H1 (cell line): ENCODE data around the gene PTPRG. TPM values are rescaled to one million over a fixed set of nuclear protein-coding genes. Genes with fewer than 3 reads are reported as not detected.

Experiments
- CTCF ChIA-PET: fragments of 300-600 bp; sonication (Branson Sonifier 250); formaldehyde crosslinking; loops from one replicate; lab custom pipeline; 2021; ENCODE audit not compliant: partially characterized antibody; lab: Charles Lee
- POLR2A ChIA-PET: fragments of 300-600 bp; sonication (Branson Sonifier 250); formaldehyde crosslinking; loops from one replicate; lab custom pipeline; 2021; ENCODE audit warnings: inconsistent platforms; ENCODE audit not compliant: partially characterized antibody; lab: Charles Lee
- DNase-seq, 2 experiments: peaks; one replicate each; pipeline versions ENCODE4 v3.0.0 to v3.0.0-alpha.2; 2010 to 2022; ENCODE audit warnings: low spot score in 2 of 2, low read depth in 1 of 2, mixed read lengths in 1 of 2
- FAIRE-seq: peaks from 2 replicates; lab custom pipeline; 2011; peaks lifted over from hg19 to GRCh38; lab: Jason Lieb, UNC
- H2AFZ ChIP-seq: 2 replicates; pipeline ENCODE4 v1.8.1; 2012; ENCODE audit warnings: low read length, inconsistent platforms
- H2AK5ac ChIP-seq: 2 replicates; pipeline ENCODE4 v1.6.1; 2013; ENCODE audit warnings: low read depth, low read length
- H2BK120ac ChIP-seq: replicated peaks from 2 replicates; pipeline ENCODE3; 2013; ENCODE audit warnings: low read depth, low read length, inconsistent platforms
- H2BK12ac ChIP-seq: 2 replicates; pipeline ENCODE4 v1.6.1; 2013; ENCODE audit warnings: low read depth, low read length
- H2BK15ac ChIP-seq: 2 replicates; pipeline ENCODE4 v1.6.1; 2013; ENCODE audit warnings: low read length
- H2BK20ac ChIP-seq: 2 replicates; pipeline ENCODE4 v1.6.1; 2013; ENCODE audit warnings: low read length
- H2BK5ac ChIP-seq: 2 replicates; pipeline ENCODE4 v1.6.1; 2013; ENCODE audit warnings: low read depth, low read length
- H3K14ac ChIP-seq: 2 replicates; pipeline ENCODE4 v1.6.1; 2013; ENCODE audit warnings: inconsistent platforms; ENCODE audit not compliant: insufficient read length
- H3K18ac ChIP-seq: 2 replicates; pipeline ENCODE4 v1.6.1; 2013; ENCODE audit warnings: low read length; ENCODE audit errors: extremely low read depth
- H3K23ac ChIP-seq: 2 replicates; pipeline ENCODE4 v1.6.1; 2013; ENCODE audit warnings: inconsistent platforms; ENCODE audit not compliant: insufficient read length
- H3K23me2 ChIP-seq: 2 replicates; pipeline ENCODE4 v1.6.1; 2013; ENCODE audit warnings: low read depth, low read length
- H3K27ac ChIP-seq: 2 replicates; pipeline ENCODE4 v1.6.1; 2011; ENCODE audit warnings: low read depth, low read length, inconsistent platforms
- H3K27me3 ChIP-seq, 4 experiments: replicated peaks in 1 of 4; 1 replicate in 1 of 4; 2 replicates in 3 of 4; pipeline versions ENCODE4 v1.6.1 to v1.8.1; 2011 to 2013; ENCODE audit warnings: low read length in 3 of 4, mild to moderate bottlenecking in 3 of 4, inconsistent platforms in 2 of 4, mixed read lengths in 2 of 4, moderate library complexity in 1 of 4; ENCODE audit not compliant: control insufficient read depth in 3 of 4, insufficient read depth in 3 of 4; ENCODE audit errors: extremely low read depth in 1 of 4
- H3K36me3 ChIP-seq, 4 experiments: 2 replicates each; pipeline versions ENCODE4 v1.6.1 to v1.8.1; 2011 to 2013; ENCODE audit warnings: mild to moderate bottlenecking in 4 of 4, low read length in 3 of 4, moderate library complexity in 2 of 4, control low read depth in 1 of 4, inconsistent platforms in 1 of 4; ENCODE audit not compliant: insufficient read depth in 4 of 4, control insufficient read depth in 2 of 4
- H3K4ac ChIP-seq: replicated peaks from 2 replicates; pipeline ENCODE3; 2013; ENCODE audit warnings: low read length, low read depth, mixed read lengths, inconsistent platforms; ENCODE audit not compliant: insufficient read length
- H3K4me1 ChIP-seq, 4 experiments: replicated peaks in 1 of 4; 1 replicate in 1 of 4; 2 replicates in 3 of 4; pipeline versions ENCODE4 v1.6.1 to v1.8.1; 2011 to 2013; ENCODE audit warnings: low read length in 3 of 4, inconsistent platforms in 2 of 4, mixed read lengths in 1 of 4; ENCODE audit not compliant: insufficient read depth in 4 of 4, control insufficient read depth in 3 of 4
- H3K4me2 ChIP-seq, 2 experiments: 2 replicates each; pipeline versions ENCODE4 v1.6.1 to v1.8.1; 2011 to 2013; ENCODE audit warnings: low read depth in 2 of 2, low read length in 2 of 2, control low read depth in 1 of 2, inconsistent platforms in 1 of 2, mild to moderate bottlenecking in 1 of 2; ENCODE audit not compliant: insufficient read depth in 1 of 2
- H3K4me3 ChIP-seq, 4 experiments: fragments of 200-600, 300-600 bp in 1 of 4; sonication (generic), shearing (Covaris generic), sonication (Bioruptor Twin) in 1 of 4; 2 replicates each; pipeline versions ENCODE4 v1.5.1 to v1.8.1; 2011 to 2016; ENCODE audit warnings: low read length in 4 of 4, low read depth in 3 of 4, control low read depth in 2 of 4, inconsistent platforms in 2 of 4, mild to moderate bottlenecking in 2 of 4, mixed read lengths in 1 of 4, moderate library complexity in 1 of 4; ENCODE audit not compliant: insufficient read depth in 2 of 4; ENCODE audit errors: extremely low read depth in 1 of 4
- H3K56ac ChIP-seq: replicated peaks from 2 replicates; pipeline ENCODE3; 2013; ENCODE audit warnings: low read depth, mild to moderate bottlenecking, mixed read lengths, low read length, inconsistent platforms; ENCODE audit not compliant: insufficient read length
- H3K79me1 ChIP-seq: 2 replicates; pipeline ENCODE4 v1.6.1; 2013; ENCODE audit warnings: low read depth, low read length, control low read depth
- H3K79me2 ChIP-seq, 2 experiments: 2 replicates each; pipeline versions ENCODE4 v1.6.1 to v1.8.1; 2012 to 2013; ENCODE audit warnings: low read length in 2 of 2, mild to moderate bottlenecking in 2 of 2, inconsistent platforms in 1 of 2; ENCODE audit not compliant: insufficient read depth in 2 of 2, control insufficient read depth in 1 of 2
- H3K9ac ChIP-seq, 4 experiments: replicated peaks in 1 of 4; 1 replicate in 1 of 4; 2 replicates in 3 of 4; pipeline versions ENCODE4 v1.6.1 to v1.8.1; 2011 to 2013; ENCODE audit warnings: low read depth in 3 of 4, low read length in 3 of 4, control low read depth in 2 of 4, mild to moderate bottlenecking in 2 of 4, moderate library complexity in 2 of 4, inconsistent platforms in 1 of 4; ENCODE audit errors: extremely low read depth in 1 of 4
- H3K9me3 ChIP-seq, 2 experiments: 2 replicates each; pipeline versions ENCODE4 v1.6.1 to v1.8.1; 2012 to 2013; ENCODE audit warnings: mild to moderate bottlenecking in 2 of 2, moderate library complexity in 2 of 2, control low read depth in 1 of 2, inconsistent platforms in 1 of 2, low read depth in 1 of 2, low read length in 1 of 2, mixed read lengths in 1 of 2; ENCODE audit not compliant: insufficient read depth in 2 of 2
- H4K20me1 ChIP-seq, 2 experiments: replicated peaks in 1 of 2; 2 replicates each; pipeline versions ENCODE3 to v1.8.1; 2011 to 2013; ENCODE audit warnings: inconsistent platforms in 2 of 2, low read length in 2 of 2, mild to moderate bottlenecking in 1 of 2; ENCODE audit not compliant: insufficient read depth in 2 of 2, control insufficient read depth in 1 of 2
- H4K5ac ChIP-seq: 2 replicates; pipeline ENCODE4 v1.6.1; 2013; ENCODE audit warnings: low read length, low read depth, mixed read lengths, inconsistent platforms; ENCODE audit not compliant: insufficient read length
- H4K8ac ChIP-seq: 2 replicates; pipeline ENCODE4 v1.8.0; 2013; ENCODE audit warnings: mild to moderate bottlenecking, moderate library complexity, low read length, inconsistent platforms; ENCODE audit not compliant: insufficient read depth; ENCODE audit errors: extremely low read depth
- H4K91ac ChIP-seq: replicated peaks from 2 replicates; pipeline ENCODE3; 2013; ENCODE audit warnings: low read length, mixed read lengths, inconsistent platforms; ENCODE audit not compliant: insufficient read length
- ASH2L ChIP-seq: fragments of 200-600, 300-600 bp; sonication (generic); IDR thresholded peaks from one replicate; pipeline ENCODE4 v1.7.1; 2017; ENCODE audit warnings: low read length
- BCL11A ChIP-seq, 2 experiments: IDR thresholded peaks; one replicate each; pipeline ENCODE4 v1.6.1; 2011; ENCODE audit warnings: low read depth in 2 of 2, low read length in 2 of 2, mild to moderate bottlenecking in 2 of 2
- CHD1 ChIP-seq: IDR thresholded peaks from 2 replicates; pipeline ENCODE4 v1.6.1; 2012; ENCODE audit warnings: low read depth, low read length, improper control_type of control experiment
- CHD2 ChIP-seq: IDR thresholded peaks from 2 replicates; pipeline ENCODE4 v1.6.1; 2012; ENCODE audit warnings: low read length, improper control_type of control experiment
- GABPA ChIP-seq: IDR thresholded peaks from 2 replicates; pipeline ENCODE4 v1.6.1; 2011; ENCODE audit warnings: mild to moderate bottlenecking, low read length, moderate library complexity, borderline replicate concordance; ENCODE audit not compliant: insufficient read depth
- JUND ChIP-seq: IDR thresholded peaks from 2 replicates; pipeline ENCODE4 v1.6.1; 2011; ENCODE audit warnings: mild to moderate bottlenecking, improper control_type of control experiment, low read length
- POU5F1 ChIP-seq: IDR thresholded peaks from 2 replicates; pipeline ENCODE4 v1.6.1; 2011; ENCODE audit warnings: low read depth, mild to moderate bottlenecking, low read length, moderate library complexity
- RFX5 ChIP-seq: IDR thresholded peaks from 2 replicates; pipeline ENCODE4 v1.6.1; 2011; ENCODE audit warnings: low read depth, low read length, improper control_type of control experiment, borderline replicate concordance
- SAP30 ChIP-seq: fragments of 300-600 bp; sonication (generic); IDR thresholded peaks from 2 replicates; pipeline ENCODE4 v1.7.1; 2012; ENCODE audit warnings: low read length, moderate library complexity, mild to moderate bottlenecking, inconsistent platforms; ENCODE audit not compliant: insufficient read depth, insufficient replicate concordance
- SIN3A ChIP-seq, 2 experiments: IDR thresholded peaks in 1 of 2; conservative IDR thresholded peaks in 1 of 2; 2 replicates each; pipeline ENCODE4 v1.6.1; 2011 to 2012; ENCODE audit warnings: low read length in 2 of 2, improper control_type of control experiment in 1 of 2, low read depth in 1 of 2, mild to moderate bottlenecking in 1 of 2
- TAF7 ChIP-seq: optimal IDR thresholded peaks from 2 replicates; pipeline ENCODE3; 2011; ENCODE audit warnings: low read depth, mild to moderate bottlenecking, inconsistent platforms, low read length, moderate library complexity, borderline replicate concordance
- TBP ChIP-seq: IDR thresholded peaks from 2 replicates; pipeline ENCODE4 v1.6.1; 2011; ENCODE audit warnings: low read depth, low read length, improper control_type of control experiment
- ZNF274 ChIP-seq: IDR thresholded peaks from 2 replicates; pipeline ENCODE4 v1.7.0; 2012; ENCODE audit warnings: low read length, borderline replicate concordance; ENCODE audit errors: extremely low read depth
- WGBS, 2 experiments: shearing (Covaris generic) in 1 of 2; methylation state at CpG; one replicate each; pipeline versions ENCODE4 v1.1.6 to v1.1.7; 2013 to 2015; ENCODE audit warnings: low lambda C conversion rate in 2 of 2, mixed read lengths in 2 of 2, inconsistent platforms in 1 of 2, low coverage in 1 of 2, missing lambda C conversion rate in 1 of 2; ENCODE audit not compliant: insufficient replicate concordance in 2 of 2, insufficient coverage in 1 of 2, insufficient read length in 1 of 2; ENCODE audit errors: extremely low coverage in 1 of 2, missing lambda C conversion rate in 1 of 2; 5-methylcytosine and 5-hydroxymethylcytosine counted together
- polyA plus RNA-seq, 7 experiments: library from polyadenylated mRNA; depleted of rRNA in 3 of 7; stranded (reverse) in 5 of 7; unstranded in 2 of 7; fragments of >200 nt in 5 of 7; fragments of 200-250 nt in 2 of 7; gene quantifications; 1 replicate in 5 of 7; 2 replicates in 1 of 7; 4 replicates in 1 of 7; pipeline versions ENCODE4 v1.2.1 to v1.2.3, GENCODE V29; 2011 to 2013; ENCODE audit warnings: missing spikeins in 2 of 7, mixed read lengths in 2 of 7
- total RNA-seq: library from RNA; stranded (reverse); fragmentation: NEBNext Ultra II Directional; extraction: Animal tissue kit (Norgen Biotek cat#: 25700); gene quantifications from 2 replicates; pipeline ENCODE4 v1.2.1, GENCODE V29; 2021
- TF ChIP-seq, protein P1 (sequence below): IDR thresholded peaks from 2 replicates; pipeline ENCODE4 v1.6.1; 2011; ENCODE audit warnings: low read depth, mild to moderate bottlenecking, low read length; ENCODE audit not compliant: insufficient read depth

The PTPRG gene
- total and polyA plus RNA-seq, 2 of the 8 experiments (the other 6 are each of a cell fraction or from before 2014, with no cell fraction given) = 23.3 to 96.2 TPM

GRCh38 chr3:61887206-61887605 lies 325.8 kb downstream of the PTPRG start:
- CTCF ChIA-PET = interaction anchor here (0.7 kb wide), 1 partner anchor 177 kb away, joined by 3 read pairs; no protein-coding TSS in a partner anchor
- Histone ChIP-seq H2BK20ac (no peak overlapping the region), H2AK5ac (no peak overlapping the region), H3K27ac (no peak overlapping the region), H3K9ac (no peak overlapping the region), H3K9me3 (no peaks in the 10 kb centered on the region), H3K56ac (no peak overlapping the region), H2BK15ac (no peak overlapping the region), H2BK12ac (no peak overlapping the region), H4K20me1 (peaks cover 0 to 4% of the 10 kb centered on the region in 2 experiments), H3K36me3 (no peaks in the 10 kb centered on the region), H3K4ac (no peak overlapping the region), H3K27me3 (no peaks in the 10 kb centered on the region), H3K4me3 (no peak overlapping the region), H4K8ac (no peak overlapping the region), H2AFZ (no peak overlapping the region), H2BK120ac (no peak overlapping the region), H3K14ac (no peak overlapping the region), H3K23ac (no peak overlapping the region), H3K23me2 (no peaks in the 10 kb centered on the region), H4K91ac (no peak overlapping the region), H4K5ac (no peak overlapping the region), H3K4me2 (no peak overlapping the region), H3K18ac (no peak overlapping the region), H3K79me1 (peaks cover 1% of the 10 kb centered on the region; the same call in 1 of the 2 replicates), H3K4me1 (peaks cover 0 to 16% (median 3%) of the 10 kb centered on the region in 4 experiments; a peak in 2 of 7 replicates), H2BK5ac (no peak overlapping the region), H3K79me2 (peaks cover 0 to 85% of the 10 kb centered on the region in 2 experiments)
- FAIRE-seq (no peak), DNase-seq (no peak)
- POLR2A ChIA-PET = no interaction called here
- 92% methylated on average over 1 of the region's 1 CpG; no CpG with 5 or more reads in 1 of the 2 experiments for WGBS, 2 experiments
- no peak for TF ChIP-seq BCL11A (IDR thresholded peaks at IDR 0.05; ENCODE audit: low read depth in 2 of 2, low read length in 2 of 2)
- no peak for TF ChIP-seq CHD2
- TF ChIP-seq CHD1 = no peak
- TF ChIP-seq TBP = no peak
- TF ChIP-seq, protein P1, sequence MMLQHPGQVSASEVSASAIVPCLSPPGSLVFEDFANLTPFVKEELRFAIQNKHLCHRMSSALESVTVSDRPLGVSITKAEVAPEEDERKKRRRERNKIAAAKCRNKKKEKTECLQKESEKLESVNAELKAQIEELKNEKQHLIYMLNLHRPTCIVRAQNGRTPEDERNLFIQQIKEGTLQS = no peak
- TF ChIP-seq SIN3A (conservative IDR thresholded peaks at IDR 0.05 in 1 of 2, IDR thresholded peaks at IDR 0.05 in 1 of 2; ENCODE audit: low read depth in 1 of 2, low read length in 2 of 2) = no peak
- no peak for TF ChIP-seq ZNF274
- no peak for TF ChIP-seq TAF7
- TF ChIP-seq ASH2L = no peak
- TF ChIP-seq JUND = no peak
- no peak for TF ChIP-seq GABPA
- no peak for TF ChIP-seq SAP30
- TF ChIP-seq RFX5 = no peak
- no peak for TF ChIP-seq POU5F1
